ENCODE measurements around the gene ROM1.

ROM1 gene

DNA sequence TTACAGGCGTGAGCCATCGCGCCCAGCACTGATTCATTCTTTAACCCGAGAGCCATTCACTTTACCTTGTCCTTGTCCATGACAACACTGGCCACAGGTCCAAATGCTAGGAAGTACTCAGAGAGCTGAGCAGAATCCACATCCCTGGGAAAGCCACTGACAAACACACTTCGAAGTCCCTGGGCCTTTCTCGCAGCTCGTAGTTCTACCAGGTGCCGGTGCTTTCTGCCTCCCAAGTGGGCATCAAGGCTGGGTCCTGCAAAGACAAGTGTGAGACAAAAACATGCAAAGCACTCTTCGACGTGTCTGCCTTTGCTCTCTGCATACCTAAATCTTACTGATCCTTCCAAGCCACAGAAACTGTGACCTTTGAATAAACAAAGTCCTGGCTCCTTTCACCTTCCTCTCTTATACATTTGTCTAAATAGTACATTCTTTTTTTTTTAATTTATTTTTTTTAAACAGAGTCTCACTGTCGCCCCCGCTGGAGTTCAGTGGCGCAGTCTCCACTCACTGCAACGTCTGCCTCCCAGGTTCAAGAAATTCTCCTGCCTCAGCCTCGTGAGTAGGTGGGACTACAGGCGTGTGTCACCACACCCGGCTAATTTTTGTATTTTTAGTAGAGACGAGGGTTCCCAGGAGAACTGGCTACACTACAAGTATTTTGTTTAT, 24.0 kb upstream of the ROM1 start:
- no peak for DNase-seq

- peak; percentile 99 for DNase-seq
These were observed 21.5 kb upstream of the ROM1 start, which contains the start of gene TUT1 for GRCh38 chr11:62591448-62592145. TUT1 (minus strand) TSS chr11:62591523; CDS start chr11:62591485, 38 bp downstream.

DNA sequence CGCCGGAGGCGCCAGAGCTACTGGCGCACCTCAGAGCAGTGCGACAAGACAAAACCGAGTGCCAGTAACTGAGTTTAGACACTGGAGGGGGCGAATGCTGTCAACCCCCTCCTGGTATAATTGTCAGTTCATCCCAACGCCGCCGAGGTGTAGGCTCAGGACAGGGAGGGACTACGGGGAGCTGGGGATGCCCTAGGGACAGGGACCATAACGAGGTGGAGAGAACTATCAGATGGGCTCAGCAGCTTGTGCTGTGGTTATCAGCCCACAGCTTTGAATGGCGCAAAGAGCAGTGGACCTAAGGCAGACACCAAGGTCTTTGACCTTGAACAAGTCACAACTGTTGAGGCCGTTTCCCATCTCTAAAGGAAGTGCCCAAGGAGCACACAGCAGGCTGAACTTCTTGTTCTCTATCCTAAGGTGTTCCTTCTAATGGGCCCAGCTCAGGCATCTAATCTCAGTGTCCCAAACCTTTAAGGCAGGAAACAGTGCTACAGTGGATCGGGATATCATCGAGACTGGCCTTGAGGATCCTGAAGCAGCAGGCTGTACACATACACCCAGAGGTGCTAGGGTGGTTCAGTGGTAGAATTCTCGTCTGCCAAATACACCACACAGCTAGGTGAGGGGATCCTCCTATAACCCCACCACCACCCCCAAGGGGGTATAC, 20.8 kb upstream of the ROM1 start:
- no peak for DNase-seq

- no peak for DNase-seq
These were observed 20.1 kb upstream of the ROM1 start for GRCh38 chr11:62592989-62593421.

- DNase-seq, result peak; percentile 3
These were observed 19.5 kb upstream of the ROM1 start for GRCh38 chr11:62593434-62594044.

- no peak for DNase-seq
These were observed 17.9 kb upstream of the ROM1 start for GRCh38 chr11:62595124-62595523.

DNA sequence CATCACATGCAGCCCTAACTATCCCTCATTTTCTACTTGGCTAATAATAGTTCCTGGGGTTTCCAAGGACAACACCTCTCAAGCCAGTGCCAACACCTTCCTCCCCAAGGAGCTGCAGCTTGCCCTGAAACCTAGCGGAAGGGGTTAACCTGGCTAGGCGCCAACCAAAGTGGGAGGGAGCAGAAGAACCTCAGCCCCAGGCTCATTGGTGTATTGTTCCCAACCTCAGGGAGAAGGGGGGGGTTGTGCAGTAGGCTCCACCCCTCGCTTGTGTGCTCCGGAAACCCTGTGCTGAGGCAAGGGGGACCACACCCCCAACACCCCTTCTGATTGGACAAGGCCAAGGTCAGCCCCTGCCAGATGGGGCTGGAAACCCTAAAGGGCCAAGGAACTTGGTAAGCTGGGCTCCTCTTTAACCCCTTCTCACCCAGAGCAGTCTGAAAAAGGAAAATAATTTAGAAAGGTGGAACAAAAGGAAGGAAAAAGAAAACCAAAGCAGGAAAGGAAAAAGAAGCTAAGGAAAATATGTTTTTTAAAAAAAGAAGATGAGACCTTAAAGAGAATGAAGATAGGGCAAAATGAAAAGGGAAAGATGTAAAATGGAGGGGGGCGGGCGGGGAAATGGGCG, 13.9 kb upstream of the ROM1 start:
- peak; percentile 88 for DNase-seq

- DNase-seq, result no peak
These were observed 13.2 kb upstream of the ROM1 start for GRCh38 chr11:62599901-62600300.

DNA sequence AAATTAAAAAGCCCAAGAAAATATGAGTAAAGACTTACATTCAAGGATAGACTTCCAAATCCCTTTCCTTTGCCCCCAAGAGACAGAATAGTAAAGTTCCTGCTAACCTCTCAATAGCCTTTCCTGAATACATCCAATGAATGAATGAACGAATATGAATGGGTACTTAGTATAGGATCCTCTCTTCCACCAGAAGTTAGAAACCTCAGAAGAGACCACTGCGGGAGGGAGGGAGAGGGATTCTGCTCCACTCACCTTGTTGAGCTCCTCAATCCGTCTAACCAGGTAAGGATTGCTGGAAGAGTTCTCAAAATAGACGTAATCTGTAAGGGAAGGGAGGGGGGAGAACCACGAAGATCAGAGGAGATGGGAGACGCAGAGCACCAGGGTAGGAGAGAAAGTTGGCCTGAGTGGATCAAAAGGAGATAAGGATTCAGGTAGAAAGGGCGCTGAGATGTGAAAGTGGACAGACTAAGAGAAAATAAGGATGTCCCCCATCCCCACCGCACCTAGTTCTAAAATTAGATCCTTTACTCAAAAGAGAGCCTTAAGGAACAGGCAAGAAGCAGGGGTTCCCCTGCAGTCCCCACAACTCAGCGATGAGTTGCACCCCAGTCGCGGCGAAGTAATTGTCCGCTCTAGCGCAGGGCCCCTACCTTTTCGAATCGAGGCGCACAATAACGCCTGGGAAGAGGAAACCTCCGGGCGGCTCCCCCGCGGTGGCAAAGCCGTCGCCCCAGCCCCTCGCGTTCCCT, 12.5 kb upstream of the ROM1 start:
- no peak for DNase-seq

GRCh38 chr11:62601122-62601371, 12.0 kb upstream of the ROM1 start:
- no peak for DNase-seq

- DNase-seq, result peak; percentile 94
These were observed 11.5 kb upstream of the ROM1 start, which contains the start of gene MTA2 for GRCh38 chr11:62601372-62602140. MTA2 (minus strand) TSS chr11:62601865; CDS start chr11:62601450, 415 bp downstream.

GRCh38 chr11:62602141-62603071, 10.7 kb upstream of the ROM1 start:
- peak; percentile 68 for DNase-seq

- peak; percentile 21 for DNase-seq
These were observed 10.0 kb upstream of the ROM1 start for GRCh38 chr11:62603072-62603408.

DNA sequence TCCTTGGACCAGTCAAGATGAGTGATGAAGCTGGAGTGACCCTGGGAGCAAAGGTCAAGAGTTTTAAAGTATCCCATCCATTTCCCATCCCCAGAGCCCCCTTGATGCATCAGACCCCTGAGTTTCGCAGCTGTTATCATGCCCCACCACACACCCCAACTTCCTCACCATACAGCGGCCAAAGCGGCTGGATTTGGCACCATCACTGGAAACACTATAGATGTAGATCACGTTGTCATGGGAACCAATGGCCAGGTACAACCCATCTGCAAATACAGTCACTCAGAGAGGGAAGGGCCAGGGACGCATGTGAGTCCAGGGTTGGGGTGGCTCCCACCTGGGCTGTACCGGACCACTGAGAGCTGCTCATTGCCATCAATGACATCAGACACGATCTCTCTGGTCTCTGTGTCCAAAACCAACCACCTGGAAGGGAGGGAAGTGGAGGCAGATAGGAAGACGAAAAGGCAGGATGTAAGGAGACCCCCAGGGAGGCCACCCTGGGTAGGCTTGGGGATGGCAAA, 9.2 kb upstream of the ROM1 start:
- DNase-seq, result no peak

- DNase-seq, result no peak
These were observed 8.5 kb upstream of the ROM1 start for GRCh38 chr11:62604460-62605120.

DNA sequence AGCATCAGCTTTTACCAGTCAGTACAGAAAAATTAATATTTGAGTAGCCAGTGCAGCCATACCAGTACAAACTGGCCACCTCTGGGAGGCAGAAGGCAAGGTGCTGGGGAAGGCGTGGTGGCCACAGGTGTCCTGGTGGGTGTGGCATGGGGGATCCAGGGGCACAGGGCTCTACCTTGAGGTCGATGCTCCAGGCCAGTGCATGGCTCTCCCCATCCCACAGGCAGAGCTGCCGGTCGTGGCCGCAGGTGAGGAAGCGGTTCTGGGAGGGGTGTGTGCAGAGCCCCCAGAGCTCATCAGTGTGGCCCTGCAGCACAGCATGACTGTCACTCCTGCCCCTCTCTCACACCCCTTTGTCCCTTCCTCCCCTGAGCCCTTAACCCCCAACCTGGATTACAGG, 7.6 kb upstream of the ROM1 start:
- no peak for DNase-seq

- no peak for DNase-seq
These were observed 7.2 kb upstream of the ROM1 start for GRCh38 chr11:62605902-62606301.

DNA sequence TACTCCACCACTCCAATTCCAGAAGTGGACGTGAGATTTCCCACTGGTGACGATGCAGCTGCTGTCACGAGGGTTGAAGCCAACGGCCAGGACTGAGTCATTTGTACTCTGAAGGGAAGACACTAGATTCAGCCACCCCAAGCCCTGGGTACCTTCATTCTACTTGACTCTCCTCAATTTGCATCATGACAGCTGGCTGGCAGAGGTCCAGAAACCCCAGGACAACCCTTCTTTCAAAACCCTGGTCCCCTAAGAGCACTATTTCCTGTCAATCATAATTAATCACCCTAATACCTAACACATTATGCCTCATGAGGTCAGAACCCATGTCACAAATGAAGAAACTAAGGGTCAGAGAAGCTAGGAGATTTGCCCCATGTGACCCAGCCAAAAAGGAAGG, 5.3 kb upstream of the ROM1 start:
- no peak for DNase-seq

DNA sequence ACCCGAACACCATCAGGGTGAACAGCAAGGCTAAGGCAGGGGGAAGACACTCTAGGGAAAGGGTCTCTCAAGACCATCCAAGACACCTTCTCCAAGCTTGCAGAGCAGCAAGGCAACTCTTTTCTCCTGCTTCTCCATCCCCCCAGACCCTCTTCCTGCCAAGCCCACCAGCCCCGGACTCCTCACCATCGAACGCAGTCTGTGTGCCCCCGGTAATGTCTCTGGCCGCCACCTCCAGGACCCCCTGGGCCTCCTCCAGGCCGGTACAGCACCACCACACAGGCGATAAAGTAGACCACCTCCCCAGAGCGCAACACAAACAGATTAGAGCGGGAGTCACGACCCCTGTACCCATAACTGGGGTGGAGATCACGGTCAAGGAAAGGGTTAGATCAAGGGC, 4.3 kb upstream of the ROM1 start:
- no peak for DNase-seq

DNA sequence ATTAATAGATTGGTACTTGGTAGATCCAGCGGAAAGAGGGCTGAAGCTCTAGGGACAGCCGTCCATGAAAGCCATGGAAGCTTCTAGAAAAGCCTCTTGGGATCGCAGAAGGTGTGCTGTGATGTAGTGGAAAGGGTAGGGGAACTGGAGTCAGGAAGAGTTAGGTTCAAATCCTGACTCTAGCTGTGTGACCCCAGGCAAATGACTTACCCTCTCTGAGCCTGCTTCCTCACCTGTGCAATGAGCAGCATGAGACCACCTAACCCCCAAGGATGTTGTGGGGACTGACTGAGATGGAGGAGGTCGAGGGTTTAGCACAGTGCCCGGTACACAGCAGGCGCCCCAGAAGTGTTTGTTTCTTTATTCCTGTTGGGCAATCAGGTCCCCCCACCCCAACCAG, 2.7 kb upstream of the ROM1 start:
- no peak for DNase-seq
